H9 (cell line): ENCODE results near the gene ABCA4. TPM values are rescaled to one million over a fixed set of nuclear protein-coding genes. Genes with fewer than 3 reads are reported as not detected.

ENCODE experiments used
- DNase-seq: peaks from one replicate; pipeline ENCODE4 v3.0.0-alpha.2; 2017
- H2AFZ ChIP-seq: one replicate; pipeline ENCODE4 v1.6.1; 2013; ENCODE audit warnings: mild to moderate bottlenecking, low read length, control low read depth, moderate library complexity
- H2AK5ac ChIP-seq: 2 replicates; pipeline ENCODE4 v1.6.1; 2013; ENCODE audit warnings: low read length, control low read depth, mixed read lengths; ENCODE audit not compliant: insufficient read length
- H2BK120ac ChIP-seq: one replicate; pipeline ENCODE4 v1.6.1; 2013; ENCODE audit warnings: low read depth, mild to moderate bottlenecking, low read length, control low read depth, inconsistent platforms; ENCODE audit not compliant: poor library complexity, severe bottlenecking
- H2BK12ac ChIP-seq: 2 replicates; pipeline ENCODE4 v1.6.1; 2013; ENCODE audit warnings: low read length, control low read depth, mixed read lengths, low read depth; ENCODE audit not compliant: insufficient read length
- H2BK15ac ChIP-seq: 2 replicates; pipeline ENCODE4 v1.6.1; 2013; ENCODE audit warnings: low read depth, low read length, control low read depth
- H2BK20ac ChIP-seq: one replicate; pipeline ENCODE4 v1.6.1; 2013; ENCODE audit warnings: low read depth, mild to moderate bottlenecking, low read length, control low read depth, inconsistent platforms; ENCODE audit not compliant: poor library complexity, severe bottlenecking
- H2BK5ac ChIP-seq: 2 replicates; pipeline ENCODE4 v1.6.1; 2013; ENCODE audit warnings: low read length, control low read depth, mixed read lengths; ENCODE audit not compliant: insufficient read length
- H3K14ac ChIP-seq: 2 replicates; pipeline ENCODE4 v1.6.1; 2013; ENCODE audit warnings: low read length, control low read depth; ENCODE audit not compliant: insufficient read depth
- H3K18ac ChIP-seq: 2 replicates; pipeline ENCODE4 v1.6.1; 2013; ENCODE audit warnings: low read depth, mild to moderate bottlenecking, mixed read lengths, low read length, control low read depth; ENCODE audit not compliant: insufficient read length
- H3K23ac ChIP-seq: 2 replicates; pipeline ENCODE4 v1.6.1; 2013; ENCODE audit warnings: low read length, control low read depth, mixed read lengths, low read depth; ENCODE audit not compliant: insufficient read length
- H3K23me2 ChIP-seq: 2 replicates; pipeline ENCODE4 v1.6.1; 2013; ENCODE audit warnings: low read depth, mild to moderate bottlenecking, mixed read lengths, low read length, control low read depth; ENCODE audit not compliant: insufficient read length, poor library complexity, severe bottlenecking
- H3K27ac ChIP-seq: 2 replicates; pipeline ENCODE4 v1.5.1; 2013; ENCODE audit warnings: low read length, control low read depth, mixed read lengths, low read depth; ENCODE audit not compliant: insufficient read length
- H3K27me3 ChIP-seq: 2 replicates; pipeline ENCODE4 v1.6.1; 2013; ENCODE audit warnings: low read length, control low read depth, inconsistent platforms; ENCODE audit not compliant: insufficient read depth
- H3K4ac ChIP-seq: 2 replicates; pipeline ENCODE4 v1.6.1; 2013; ENCODE audit warnings: low read depth, mild to moderate bottlenecking, control low read depth, inconsistent platforms, low read length, moderate library complexity
- H3K4me1 ChIP-seq: 2 replicates; pipeline ENCODE4 v1.6.1; 2013; ENCODE audit warnings: low read length, control low read depth, inconsistent platforms; ENCODE audit not compliant: insufficient read depth
- H3K4me2 ChIP-seq: 2 replicates; pipeline ENCODE4 v1.6.1; 2013; ENCODE audit warnings: low read length, control low read depth, mixed read lengths; ENCODE audit not compliant: insufficient read length, insufficient read depth
- H3K56ac ChIP-seq: 2 replicates; pipeline ENCODE4 v1.6.1; 2013; ENCODE audit warnings: low read depth, mild to moderate bottlenecking, mixed read lengths, low read length, control low read depth; ENCODE audit not compliant: insufficient read length
- H3K79me1 ChIP-seq: 2 replicates; pipeline ENCODE4 v1.6.1; 2013; ENCODE audit warnings: low read depth, mild to moderate bottlenecking, moderate library complexity, low read length, control low read depth, inconsistent platforms; ENCODE audit not compliant: insufficient read depth, poor library complexity, severe bottlenecking
- H3K79me2 ChIP-seq: 2 replicates; pipeline ENCODE4 v1.6.1; 2013; ENCODE audit warnings: low read length, control low read depth, inconsistent platforms; ENCODE audit not compliant: insufficient read depth
- H3K9ac ChIP-seq: 2 replicates; pipeline ENCODE4 v1.6.1; 2013; ENCODE audit warnings: low read length, control low read depth, mixed read lengths; ENCODE audit not compliant: insufficient read length; ENCODE audit errors: extremely low read depth
- H3K9me3 ChIP-seq: one replicate; pipeline ENCODE4 v1.6.1; 2013; ENCODE audit warnings: low read depth, low read length, inconsistent platforms; ENCODE audit not compliant: control insufficient read depth
- H3T11ph ChIP-seq: one replicate; pipeline ENCODE4 v1.6.1; 2013; ENCODE audit warnings: mild to moderate bottlenecking, low read length, control low read depth, inconsistent platforms
- H4K20me1 ChIP-seq: one replicate; pipeline ENCODE4 v1.6.1; 2013; ENCODE audit not compliant: control insufficient read depth, insufficient read length, insufficient read depth
- H4K5ac ChIP-seq: 2 replicates; pipeline ENCODE4 v1.6.1; 2013; ENCODE audit warnings: low read depth, mild to moderate bottlenecking, mixed read lengths, low read length, control low read depth; ENCODE audit not compliant: insufficient read length
- H4K8ac ChIP-seq: replicated peaks from 2 replicates; pipeline ENCODE4 v1.6.1; 2013; ENCODE audit warnings: low read length, control low read depth, mixed read lengths, low read depth; ENCODE audit not compliant: insufficient read length
- H4K91ac ChIP-seq: 2 replicates; pipeline ENCODE4 v1.6.1; 2013; ENCODE audit warnings: low read depth, mild to moderate bottlenecking, moderate library complexity, mixed read lengths, low read length, control low read depth; ENCODE audit not compliant: insufficient read length
- H3K27ac Mint-ChIP-seq, 3 experiments: 2 replicates in 2 of 3; 3 replicates in 1 of 3; pipeline ENCODE4 v1.8.0; 2020 to 2021; ENCODE audit warnings: mixed read lengths in 3 of 3, mild to moderate bottlenecking in 1 of 3, moderate library complexity in 1 of 3
- H3K27me3 Mint-ChIP-seq: 2 replicates; pipeline ENCODE4 v1.8.0; 2021; ENCODE audit warnings: low read depth, mild to moderate bottlenecking, moderate library complexity, mixed read lengths
- H3K36me3 Mint-ChIP-seq, 3 experiments: 2 replicates in 2 of 3; 3 replicates in 1 of 3; pipeline ENCODE4 v1.8.0; 2020 to 2021; ENCODE audit warnings: low read depth in 3 of 3, mixed read lengths in 3 of 3; ENCODE audit not compliant: insufficient read depth in 1 of 3
- H3K4me1 Mint-ChIP-seq, 2 experiments: 2 replicates each; pipeline ENCODE4 v1.8.0; 2020; ENCODE audit warnings: mixed read lengths in 2 of 2
- H3K4me3 Mint-ChIP-seq, 2 experiments: 2 replicates in 1 of 2; 3 replicates in 1 of 2; pipeline ENCODE4 v1.8.0; 2020 to 2021; ENCODE audit warnings: mild to moderate bottlenecking in 2 of 2, mixed read lengths in 2 of 2, moderate library complexity in 1 of 2
- H3K9me3 Mint-ChIP-seq, 2 experiments: 2 replicates in 1 of 2; 3 replicates in 1 of 2; pipeline ENCODE4 v1.8.0; 2020; ENCODE audit warnings: mild to moderate bottlenecking in 2 of 2, mixed read lengths in 2 of 2, moderate library complexity in 1 of 2
- CTCF ChIP-seq: fragments of 200-600 bp; sonication (generic); conservative IDR thresholded peaks from 3 replicates; pipeline ENCODE4 v1.8.0; 2021; ENCODE audit warnings: antibody characterized with exemption, mild to moderate bottlenecking
- WGBS: extraction: QIAGEN DNeasy Blood & Tissue Kit; methylation state at CpG from one replicate; pipeline ENCODE4 v1.1.7; 2013; ENCODE audit warnings: missing lambda C conversion rate, low lambda C conversion rate, mixed read lengths; ENCODE audit not compliant: insufficient read length; ENCODE audit errors: extremely low coverage; 5-methylcytosine and 5-hydroxymethylcytosine counted together
- total RNA-seq: library from RNA; stranded (reverse); gene quantifications from 2 replicates; pipeline ENCODE4 v1.2.1, GENCODE V29; 2021

ABCA4 gene
- total RNA-seq, 1 experiment from 2014 or later, result not detected

GRCh38 chr1:94156096-94156625 lies 35.2 kb upstream of the ABCA4 start:
- no peak for DNase-seq
- H2BK20ac ChIP-seq, result no peak overlapping the region
- no peak overlapping the region for H2BK15ac ChIP-seq
- no peaks in the 10 kb centered on the region for H3K9me3 ChIP-seq
- no peak overlapping the region for H3K27ac ChIP-seq
- H3K14ac ChIP-seq, result no peak overlapping the region
- H2BK120ac ChIP-seq, result no peak overlapping the region
- Mint-ChIP-seq H3K4me1 (peaks cover 3 to 5% of the 10 kb centered on the region in 2 experiments; a peak in 2 of 4 replicates), H3K27me3 (peaks cover 1% of the 10 kb centered on the region; the same call in 1 of the 2 replicates), H3K27ac (no peak overlapping the region), H3K9me3 (no peaks in the 10 kb centered on the region; a peak in 1 of 5 replicates), H3K4me3 (no peak overlapping the region), H3K36me3 (no peaks in the 10 kb centered on the region)
- no peaks in the 10 kb centered on the region for H3K79me2 ChIP-seq
- no peaks in the 10 kb centered on the region for H4K20me1 ChIP-seq
- no peak overlapping the region for H4K91ac ChIP-seq
- no peak overlapping the region for H2BK5ac ChIP-seq
- H3K4me1 ChIP-seq, result no peaks in the 10 kb centered on the region
- H4K5ac ChIP-seq, result no peak overlapping the region
- H3K56ac ChIP-seq, result no peak overlapping the region
- H2AK5ac ChIP-seq, result no peak overlapping the region
- H3K9ac ChIP-seq, result no peak overlapping the region
- no peak overlapping the region for H3K18ac ChIP-seq
- no peak overlapping the region for H3T11ph ChIP-seq
- H4K8ac ChIP-seq, result no peak overlapping the region
- no peak overlapping the region for H3K4ac ChIP-seq
- H2BK12ac ChIP-seq, result no peak overlapping the region
- H3K23ac ChIP-seq, result no peak overlapping the region
- no peak for TF ChIP-seq CTCF
- H3K23me2 ChIP-seq, result no peaks in the 10 kb centered on the region
- no peak overlapping the region for H2AFZ ChIP-seq
- WGBS, result 100% methylated on average over 1 of the region's 1 CpG
- no peak overlapping the region for H3K4me2 ChIP-seq
- no peaks in the 10 kb centered on the region for H3K27me3 ChIP-seq
- no peaks in the 10 kb centered on the region for H3K79me1 ChIP-seq
